ENCODE data around the gene KCNJ5.

KCNJ5 gene

DNA sequence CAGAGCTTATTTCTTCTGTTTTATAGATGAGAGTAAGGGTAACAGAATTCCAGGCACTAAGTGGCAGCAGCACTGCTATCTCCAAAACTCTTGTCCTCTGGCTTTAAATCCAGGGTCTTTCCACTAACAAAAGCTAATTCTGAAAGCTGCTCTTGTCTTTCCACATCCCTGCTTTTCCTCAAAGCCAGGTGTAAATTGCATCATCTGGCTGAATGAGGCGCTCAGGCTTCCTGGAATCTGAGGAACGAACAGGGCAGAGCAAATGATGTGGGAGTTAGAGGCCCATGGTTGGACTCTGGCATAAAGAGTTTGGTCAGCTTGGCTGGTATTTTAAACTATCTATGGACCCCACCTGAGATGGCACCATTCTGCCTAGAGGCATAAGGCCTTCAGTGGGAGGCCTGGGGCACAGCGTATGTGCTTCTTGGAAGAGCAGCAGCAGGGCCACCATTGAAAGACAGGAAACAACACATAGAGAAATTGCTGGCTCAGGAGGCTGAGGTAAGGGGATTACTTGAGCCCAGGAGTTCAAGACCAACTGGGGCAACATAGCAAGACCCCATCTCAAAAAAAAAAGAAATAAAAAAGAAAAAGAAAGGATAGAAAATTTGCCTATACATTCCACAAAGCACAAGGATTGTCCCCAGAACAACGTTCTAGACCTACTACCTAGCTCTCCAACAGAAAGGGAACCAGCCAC, 1.9 kb downstream of the KCNJ5 start:
- Histone ChIP-seq H3F3A (ENCODE audit: control insufficient read depth, insufficient read depth) (no peaks in the 10 kb centered on the region), H3K9me3 (ENCODE audit: control insufficient read depth, insufficient read depth, low read length) (no peaks in the 10 kb centered on the region), H3K4me2 (ENCODE audit: low read length) (no peak overlapping the region), H3K79me2 (ENCODE audit: control insufficient read depth, low read length) (no peaks in the 10 kb centered on the region), H3K4me3 (ENCODE audit: low read length) (no peak overlapping the region), H3K9me2 (replicated peaks; ENCODE audit: control insufficient read depth, low read length) (no peaks in the 10 kb centered on the region), H3K27me3 (ENCODE audit: control insufficient read depth, low read length) (peaks cover 54% of the 10 kb centered on the region), H3K4me1 (ENCODE audit: control insufficient read depth, low read length) (no peaks in the 10 kb centered on the region), H3K36me3 (ENCODE audit: control insufficient read depth, low read length) (no peaks in the 10 kb centered on the region), H4K20me1 (ENCODE audit: control insufficient read depth, insufficient read depth, low read depth, low read length) (no peaks in the 10 kb centered on the region), H3K27ac (ENCODE audit: low read depth, low read length) (no peak overlapping the region)
- TF ChIP-seq, protein P1, sequence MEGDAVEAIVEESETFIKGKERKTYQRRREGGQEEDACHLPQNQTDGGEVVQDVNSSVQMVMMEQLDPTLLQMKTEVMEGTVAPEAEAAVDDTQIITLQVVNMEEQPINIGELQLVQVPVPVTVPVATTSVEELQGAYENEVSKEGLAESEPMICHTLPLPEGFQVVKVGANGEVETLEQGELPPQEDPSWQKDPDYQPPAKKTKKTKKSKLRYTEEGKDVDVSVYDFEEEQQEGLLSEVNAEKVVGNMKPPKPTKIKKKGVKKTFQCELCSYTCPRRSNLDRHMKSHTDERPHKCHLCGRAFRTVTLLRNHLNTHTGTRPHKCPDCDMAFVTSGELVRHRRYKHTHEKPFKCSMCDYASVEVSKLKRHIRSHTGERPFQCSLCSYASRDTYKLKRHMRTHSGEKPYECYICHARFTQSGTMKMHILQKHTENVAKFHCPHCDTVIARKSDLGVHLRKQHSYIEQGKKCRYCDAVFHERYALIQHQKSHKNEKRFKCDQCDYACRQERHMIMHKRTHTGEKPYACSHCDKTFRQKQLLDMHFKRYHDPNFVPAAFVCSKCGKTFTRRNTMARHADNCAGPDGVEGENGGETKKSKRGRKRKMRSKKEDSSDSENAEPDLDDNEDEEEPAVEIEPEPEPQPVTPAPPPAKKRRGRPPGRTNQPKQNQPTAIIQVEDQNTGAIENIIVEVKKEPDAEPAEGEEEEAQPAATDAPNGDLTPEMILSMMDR (IDR thresholded peaks at IDR 0.05; ENCODE audit: low read depth, low read length, poor library complexity, severe bottlenecking), result no peak
- TF ChIP-seq EZH2phosphoT487 (IDR thresholded peaks at IDR 0.05; ENCODE audit: borderline replicate concordance, low read length), result no peak

DNA sequence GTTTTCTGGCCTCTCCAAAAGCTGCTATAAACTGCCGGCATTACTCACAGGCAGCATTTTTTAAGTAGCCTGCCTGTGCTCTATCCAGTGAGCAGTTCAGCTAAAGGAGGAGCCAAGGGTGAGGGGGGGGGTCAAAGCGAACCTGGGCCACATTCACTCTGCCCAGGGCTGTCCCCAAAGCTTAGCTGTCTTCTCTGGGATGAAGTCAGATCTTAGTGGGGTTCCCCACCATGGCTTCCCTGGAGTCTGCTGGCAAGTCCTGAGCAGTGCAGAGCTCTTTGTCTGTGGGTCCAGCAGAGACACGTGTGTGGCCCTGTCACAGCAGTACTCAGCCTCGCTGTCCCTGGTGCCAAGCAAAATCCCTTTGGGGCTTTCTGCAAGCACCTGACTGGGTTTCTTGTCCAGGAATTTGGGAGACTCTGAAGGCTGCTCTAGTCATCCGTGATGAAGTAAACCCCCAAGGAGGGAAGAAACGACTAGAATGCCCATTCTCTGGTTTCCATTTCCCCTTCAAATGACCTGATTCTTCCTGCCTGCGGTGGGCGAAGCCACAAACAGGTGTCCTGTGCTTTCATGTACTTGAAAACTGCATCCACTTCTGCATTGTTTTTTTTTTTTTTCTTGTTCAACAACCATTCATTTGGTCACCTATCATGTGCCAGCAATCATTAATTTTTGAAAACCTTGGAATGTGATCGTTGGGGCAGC, 2.6 kb downstream of the KCNJ5 start:
- H3K9me2 ChIP-seq (replicated peaks; ENCODE audit: control insufficient read depth, low read length), result no peaks in the 10 kb centered on the region
- H3K79me2 ChIP-seq (ENCODE audit: control insufficient read depth, low read length), result no peaks in the 10 kb centered on the region
- peaks cover 50% of the 10 kb centered on the region for H3K27me3 ChIP-seq (ENCODE audit: control insufficient read depth, low read length)
- no peaks in the 10 kb centered on the region for H3K4me1 ChIP-seq (ENCODE audit: control insufficient read depth, low read length)
- no peaks in the 10 kb centered on the region for H4K20me1 ChIP-seq (ENCODE audit: control insufficient read depth, insufficient read depth, low read depth, low read length)
- no peak overlapping the region for H3K4me3 ChIP-seq (ENCODE audit: low read length)
- no peaks in the 10 kb centered on the region for H3K36me3 ChIP-seq (ENCODE audit: control insufficient read depth, low read length)
- no peaks in the 10 kb centered on the region for H3K9me3 ChIP-seq (ENCODE audit: control insufficient read depth, insufficient read depth, low read length)
- H3K27ac ChIP-seq (ENCODE audit: low read depth, low read length), result no peak overlapping the region
- TF ChIP-seq, protein P1 (IDR thresholded peaks at IDR 0.05; ENCODE audit: low read depth, low read length, poor library complexity, severe bottlenecking), result no peak
- TF ChIP-seq EZH2phosphoT487 (IDR thresholded peaks at IDR 0.05; ENCODE audit: borderline replicate concordance, low read length), result no peak
- no peak overlapping the region for H3K4me2 ChIP-seq (ENCODE audit: low read length)
- H3F3A ChIP-seq (ENCODE audit: control insufficient read depth, insufficient read depth), result no peaks in the 10 kb centered on the region

DNA sequence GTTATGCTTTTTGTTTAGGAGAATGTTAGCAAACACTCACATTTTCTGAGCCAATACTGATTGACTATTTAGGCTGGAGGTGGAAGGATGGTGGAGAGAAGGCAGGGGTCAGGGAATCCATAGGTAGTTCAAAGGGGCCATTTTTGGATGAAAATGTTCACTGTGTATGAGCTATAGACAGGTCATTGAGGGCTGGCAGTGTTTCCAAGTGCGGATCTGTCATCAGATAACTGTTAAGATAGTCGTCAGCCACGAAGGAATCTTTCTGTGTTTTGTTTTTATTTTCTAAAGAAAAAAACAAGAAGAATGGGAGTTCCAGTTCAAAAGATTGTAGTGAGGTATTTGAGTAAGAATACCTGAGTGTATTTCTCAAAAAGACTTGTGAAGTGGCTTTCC, 3.1 kb downstream of the KCNJ5 start:
- Histone ChIP-seq H3K79me2 (ENCODE audit: control insufficient read depth, low read length) (no peaks in the 10 kb centered on the region), H4K20me1 (ENCODE audit: control insufficient read depth, insufficient read depth, low read depth, low read length) (no peaks in the 10 kb centered on the region), H3K9me3 (ENCODE audit: control insufficient read depth, insufficient read depth, low read length) (no peaks in the 10 kb centered on the region), H3F3A (ENCODE audit: control insufficient read depth, insufficient read depth) (no peaks in the 10 kb centered on the region), H3K36me3 (ENCODE audit: control insufficient read depth, low read length) (no peaks in the 10 kb centered on the region), H3K9me2 (replicated peaks; ENCODE audit: control insufficient read depth, low read length) (no peaks in the 10 kb centered on the region), H3K4me2 (ENCODE audit: low read length) (no peak overlapping the region), H3K4me1 (ENCODE audit: control insufficient read depth, low read length) (no peaks in the 10 kb centered on the region), H3K27ac (ENCODE audit: low read depth, low read length) (no peak overlapping the region), H3K4me3 (ENCODE audit: low read length) (no peak overlapping the region), H3K27me3 (ENCODE audit: control insufficient read depth, low read length) (peaks cover 47% of the 10 kb centered on the region)
- TF ChIP-seq EZH2phosphoT487 (IDR thresholded peaks at IDR 0.05; ENCODE audit: borderline replicate concordance, low read length), result no peak
- TF ChIP-seq, protein P1 (IDR thresholded peaks at IDR 0.05; ENCODE audit: low read depth, low read length, poor library complexity, severe bottlenecking), result no peak

Data from DOHH2 (cell line).